SH-SY5Y (cell line): Measurements from ENCODE around the gene GCG.

Experiments
- GATA2 ChIP-seq: IDR thresholded peaks from 2 replicates; pipeline ENCODE4 v1.6.1; 2011; ENCODE audit warnings: mild to moderate bottlenecking, low read depth, low read length
- GATA3 ChIP-seq: IDR thresholded peaks from 2 replicates; pipeline ENCODE4 v1.6.1; 2011; ENCODE audit warnings: low read depth, mild to moderate bottlenecking, low read length, moderate library complexity

GRCh38 chr2:162172802-162173370, 20.8 kb upstream of the GCG start:
- TF ChIP-seq GATA2 (no peak), GATA3 (no peak)
